Hematopoietic multipotent progenitor cell treated with erythropoietin and hydrocortisone succinate and interleukin-3 and kit ligand, for 6 days (in vitro differentiated cells): ENCODE measurements around the gene ENDOG.
"Not testable (repeated sequence)": the region's sequence is repeated elsewhere in the genome, so short reads cannot be mapped to it uniquely, and the experiment has no call there.

Source experiments
- DNase-seq: peaks from one replicate; pipeline ENCODE4 v3.0.0-alpha.2; 2015

The ENDOG gene

GRCh38 chr9:128870128-128870940 lies 52.0 kb downstream of the ENDOG start:
- DNase-seq = no peak

GRCh38 chr9:128870941-128871265 lies 52.6 kb downstream of the ENDOG start:
- DNase-seq = not testable (repeated sequence)
